Measurements from ENCODE around the gene ZBTB49. TPM values are rescaled to one million over a fixed set of nuclear protein-coding genes. Genes with fewer than 3 reads are reported as not detected.

ZBTB49 gene
- total RNA-seq, 1 donor from 2014 or later: 9.7 TPM

DNA sequence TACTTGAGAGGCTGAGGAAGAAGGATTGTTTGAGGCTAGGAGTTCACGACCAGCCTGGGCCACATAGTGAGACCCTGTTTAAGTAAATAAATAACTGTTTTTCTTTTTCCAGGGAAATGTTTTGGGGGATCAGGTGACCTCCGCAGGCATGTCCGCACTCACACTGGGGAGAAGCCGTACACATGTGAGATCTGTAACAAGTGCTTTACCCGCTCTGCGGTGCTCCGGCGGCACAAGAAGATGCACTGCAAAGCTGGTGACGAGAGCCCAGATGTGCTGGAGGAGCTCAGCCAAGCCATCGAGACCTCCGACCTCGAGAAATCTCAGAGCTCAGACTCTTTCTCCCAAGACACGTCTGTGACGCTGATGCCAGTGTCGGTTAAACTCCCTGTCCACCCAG lies 30.5 kb downstream of the ZBTB49 start:
- H3K27me3 Mint-ChIP-seq: no peaks in the 10 kb centered on the region
- no peaks in the 10 kb centered on the region for H3K9me3 Mint-ChIP-seq
- DNase-seq (ENCODE audit: extremely low spot score, unreplicated experiment): no peak
- H3K4me3 Mint-ChIP-seq: no peak overlapping the region
- peaks cover 12% of the 10 kb centered on the region for H3K36me3 Mint-ChIP-seq
- no peak overlapping the region for H3K27ac Mint-ChIP-seq
- TF ChIP-seq CTCF (conservative IDR thresholded peaks at IDR 0.05): no peak
- no peaks in the 10 kb centered on the region for H3K4me1 Mint-ChIP-seq (ENCODE audit: unreplicated experiment)

DNA sequence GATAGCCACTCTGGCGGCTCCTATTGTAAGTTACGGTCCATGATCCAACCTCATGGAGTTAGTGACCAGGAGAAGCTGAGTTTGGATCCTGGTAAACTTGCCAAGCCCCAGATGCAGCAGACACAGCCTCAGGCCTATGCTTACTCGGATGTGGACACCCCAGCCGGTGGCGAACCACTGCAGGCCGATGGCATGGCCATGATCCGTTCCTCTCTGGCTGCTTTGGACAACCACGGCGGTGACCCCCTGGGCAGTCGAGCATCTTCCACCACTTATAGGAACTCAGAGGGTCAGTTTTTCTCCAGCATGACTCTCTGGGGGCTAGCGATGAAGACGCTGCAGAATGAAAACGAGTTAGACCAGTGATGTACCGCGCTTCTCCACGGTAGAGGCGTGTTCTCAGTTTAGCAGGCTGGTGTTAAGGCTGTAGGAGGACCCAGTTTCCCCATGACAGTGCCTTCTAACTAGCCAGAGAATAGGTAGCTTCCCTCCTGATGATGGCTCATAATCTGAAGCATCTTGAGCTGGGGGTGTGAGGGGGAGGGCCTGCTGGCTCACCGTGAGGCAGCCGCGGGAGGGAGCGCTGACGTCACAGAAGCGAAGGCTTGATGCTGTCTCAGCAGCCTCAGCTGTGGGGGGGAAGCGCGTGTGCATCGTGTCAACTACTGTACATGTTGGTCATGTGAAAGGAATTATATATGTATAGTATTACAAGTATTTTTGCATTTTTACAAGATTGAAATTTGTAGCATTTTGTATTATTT lies 31.1 kb downstream of the ZBTB49 start:
- Mint-ChIP-seq H3K4me1 (ENCODE audit: unreplicated experiment) (no peaks in the 10 kb centered on the region), H3K27me3 (no peaks in the 10 kb centered on the region), H3K4me3 (no peak overlapping the region), H3K27ac (no peak overlapping the region), H3K36me3 (peaks cover 8% of the 10 kb centered on the region), H3K9me3 (no peaks in the 10 kb centered on the region)
- no peak for DNase-seq (ENCODE audit: extremely low spot score, unreplicated experiment)
- no peak for TF ChIP-seq CTCF (conservative IDR thresholded peaks at IDR 0.05)

GRCh38 chr4:4321951-4322688 lies 32.1 kb downstream of the ZBTB49 start:
- no peak for DNase-seq (ENCODE audit: extremely low spot score, unreplicated experiment)
- H3K36me3 Mint-ChIP-seq: peaks cover 8% of the 10 kb centered on the region

DNA sequence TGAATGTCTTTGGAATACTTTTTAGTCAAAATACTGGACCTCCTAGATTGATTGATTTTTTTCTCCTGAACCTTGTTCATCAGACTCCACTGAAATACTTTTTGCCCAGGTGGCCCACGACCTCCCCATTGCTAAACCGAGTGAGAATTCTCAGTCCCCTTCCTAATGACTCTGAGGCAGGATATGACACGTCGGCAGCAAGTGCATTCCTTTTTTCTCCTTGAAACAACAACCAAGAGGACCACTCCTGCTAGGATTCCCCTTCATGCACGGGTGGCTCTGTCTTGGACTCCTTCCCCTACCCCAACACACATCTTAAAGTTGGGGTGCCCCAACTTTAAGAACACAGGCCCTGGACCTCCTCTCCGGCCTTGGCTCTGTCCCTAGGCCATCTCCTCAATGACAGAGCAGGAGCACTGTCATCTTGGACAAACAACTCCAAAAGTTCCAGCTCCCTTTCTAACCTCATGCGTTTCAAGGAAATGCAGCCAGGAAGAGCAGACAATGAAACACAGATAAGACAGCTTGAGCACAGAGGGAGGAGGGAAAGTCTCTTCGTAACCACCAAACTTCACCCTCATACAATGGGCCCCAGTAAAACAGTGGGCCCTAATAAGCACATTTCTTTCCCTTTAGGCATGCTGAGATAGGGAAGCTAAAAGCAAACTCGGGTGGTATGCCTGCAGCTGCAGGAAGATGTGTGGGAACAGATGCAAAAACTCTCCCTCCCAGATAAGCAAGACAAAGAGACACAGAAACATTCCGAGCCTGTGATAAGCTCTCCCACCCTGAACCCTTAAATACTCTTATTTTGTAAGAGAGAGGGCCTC lies 33.9 kb downstream of the ZBTB49 start:
- no peaks in the 10 kb centered on the region for H3K9me3 Mint-ChIP-seq
- peaks cover 8% of the 10 kb centered on the region for H3K36me3 Mint-ChIP-seq
- TF ChIP-seq CTCF (conservative IDR thresholded peaks at IDR 0.05): no peak
- no peak overlapping the region for H3K27ac Mint-ChIP-seq
- no peak overlapping the region for H3K4me3 Mint-ChIP-seq
- H3K27me3 Mint-ChIP-seq: no peaks in the 10 kb centered on the region
- no peak for DNase-seq (ENCODE audit: extremely low spot score, unreplicated experiment)
- no peaks in the 10 kb centered on the region for H3K4me1 Mint-ChIP-seq (ENCODE audit: unreplicated experiment)

More at GRCh38 chr4:4321951-4322688, 32.1 kb downstream of the ZBTB49 start:
- H3K4me1 Mint-ChIP-seq (ENCODE audit: unreplicated experiment): no peaks in the 10 kb centered on the region
- H3K27ac Mint-ChIP-seq: no peak overlapping the region
- H3K27me3 Mint-ChIP-seq: no peaks in the 10 kb centered on the region
- H3K9me3 Mint-ChIP-seq: no peaks in the 10 kb centered on the region
- no peak overlapping the region for H3K4me3 Mint-ChIP-seq
- no peak for TF ChIP-seq CTCF (conservative IDR thresholded peaks at IDR 0.05)

GRCh38 chr4:4325321-4325720 lies 35.3 kb downstream of the ZBTB49 start:
- Mint-ChIP-seq H3K36me3 (peaks cover 8% of the 10 kb centered on the region), H3K27me3 (no peaks in the 10 kb centered on the region), H3K4me3 (no peak overlapping the region), H3K4me1 (ENCODE audit: unreplicated experiment) (no peaks in the 10 kb centered on the region), H3K27ac (no peak overlapping the region), H3K9me3 (no peaks in the 10 kb centered on the region)
- TF ChIP-seq CTCF (conservative IDR thresholded peaks at IDR 0.05): no peak
- no peak for DNase-seq (ENCODE audit: extremely low spot score, unreplicated experiment)

All from type B pancreatic cell (in vitro differentiated cells).